Activated B cell treated with CpG ODN at 0.5 μM for 24 hours (primary cell): ENCODE results near the gene TMEM141. TPM values are rescaled to one million over a fixed set of nuclear protein-coding genes. Genes with fewer than 3 reads are reported as not detected.
"Not testable (repeated sequence)": the region's sequence is repeated elsewhere in the genome, so short reads cannot be mapped to it uniquely, and the experiment has no call there.

ENCODE experiments used
- ATAC-seq: fragments of 200-7000 bp; cut with Tn5 transposase; one replicate; pipeline ENCODE4 v1.10.0; 2021; ENCODE audit warnings: low read depth, mild to moderate bottlenecking, moderate library complexity
- CTCF ChIA-PET: fragments of 350-600 bp; sonication (Branson Sonifier 250); formaldehyde crosslinking; loops from one replicate; lab custom pipeline; 2021; ENCODE audit warnings: antibody characterized with exemption; lab: Charles Lee
- POLR2A ChIA-PET: fragments of 350-600 bp; sonication (Branson Sonifier 250); formaldehyde crosslinking; loops from one replicate; lab custom pipeline; 2021; ENCODE audit warnings: antibody characterized with exemption; lab: Charles Lee
- DNase-seq: peaks from one replicate; pipeline ENCODE4 v3.0.0; 2022
- H3K27ac Mint-ChIP-seq: one replicate; pipeline ENCODE4 v1.8.0; 2020; ENCODE audit warnings: mixed read lengths
- H3K27me3 Mint-ChIP-seq: one replicate; pipeline ENCODE4 v1.8.0; 2021; ENCODE audit warnings: mixed read lengths
- H3K36me3 Mint-ChIP-seq: one replicate; pipeline ENCODE4 v1.8.0; 2021; ENCODE audit warnings: low read depth, mixed read lengths
- H3K4me1 Mint-ChIP-seq: one replicate; pipeline ENCODE4 v1.8.0; 2021; ENCODE audit warnings: mixed read lengths
- H3K4me3 Mint-ChIP-seq: one replicate; pipeline ENCODE4 v1.8.0; 2020; ENCODE audit warnings: mild to moderate bottlenecking, mixed read lengths
- H3K9me3 Mint-ChIP-seq: one replicate; pipeline ENCODE4 v1.8.0; 2020; ENCODE audit warnings: mixed read lengths
- CTCF ChIP-seq: fragments of 200-600 bp; IDR thresholded peaks from one replicate; pipeline ENCODE4 v1.8.0; 2022; ENCODE audit warnings: antibody characterized with exemption, mild to moderate bottlenecking
- intact Hi-C: fragments of 100-400 bp; cut with micrococcal nuclease; formaldehyde crosslinking; loops from one replicate; pipeline ENCODE4 v1.15.1; 2024
- total RNA-seq: library from RNA; stranded (reverse); gene quantifications from 2 replicates; pipeline ENCODE4 v1.2.3, GENCODE V29; 2022

The TMEM141 gene
- total RNA-seq, 1 donor from 2014 or later: 34.9 TPM

GRCh38 chr9:136795000-136795348, 3.8 kb downstream of the TMEM141 start:
- no peak for DNase-seq
- H3K4me3 Mint-ChIP-seq: no peak overlapping the region
- CTCF ChIA-PET: no interaction called here
- ATAC-seq: no peak
- peaks cover 3% of the 10 kb centered on the region for H3K27me3 Mint-ChIP-seq
- no peak for TF ChIP-seq CTCF
- H3K36me3 Mint-ChIP-seq: peaks cover 5% of the 10 kb centered on the region
- H3K27ac Mint-ChIP-seq: no peak overlapping the region
- H3K9me3 Mint-ChIP-seq: no peaks in the 10 kb centered on the region
- H3K4me1 Mint-ChIP-seq: peaks cover 29% of the 10 kb centered on the region
- intact Hi-C loops: loop anchor here (10.0 kb wide), 1 partner anchor 760 kb away; the partner anchor contains the start of genes MRPL41 and PNPLA7
- POLR2A ChIA-PET: interaction anchor here (1.4 kb wide), 1 partner anchor 12 kb away, joined by 4 read pairs; the partner anchor contains the start of gene RABL6

GRCh38 chr9:136796238-136796774, 5.2 kb downstream of the TMEM141 start, which contains the start of gene CCDC183:
Gene CCDC183 (plus strand): TSS chr9:136796338. CDS start chr9:136796398, 60 bp downstream.
- CTCF ChIA-PET: no interaction called here
- Mint-ChIP-seq H3K9me3 (no peaks in the 10 kb centered on the region), H3K36me3 (peaks cover 5% of the 10 kb centered on the region), H3K4me3 (no peak within 1 kb of the TSS), H3K27me3 (peaks cover 3% of the 10 kb centered on the region), H3K27ac (no peak within 1 kb of the TSS), H3K4me1 (peaks cover 31% of the 10 kb centered on the region)
- ATAC-seq: no peak
- no peak for DNase-seq
- intact Hi-C loops: loop anchor here (10.0 kb wide), 1 partner anchor 758 kb away; the partner anchor contains the start of genes MRPL41 and PNPLA7
- TF ChIP-seq CTCF: no peak
- POLR2A ChIA-PET: interaction anchor here (1.3 kb wide), 1 partner anchor 11 kb away, joined by 4 read pairs; the partner anchor contains the start of gene RABL6

- H3K4me1 Mint-ChIP-seq: peaks cover 31% of the 10 kb centered on the region
- DNase-seq, H3K36me3 Mint-ChIP-seq, H3K4me3 Mint-ChIP-seq, H3K27me3 Mint-ChIP-seq, H3K9me3 Mint-ChIP-seq, H3K27ac Mint-ChIP-seq, CTCF ChIA-PET, ATAC-seq: not testable (repeated sequence)
- intact Hi-C loops: loop anchor here (10.0 kb wide), 1 partner anchor 758 kb away; the partner anchor contains the start of genes MRPL41 and PNPLA7
- POLR2A ChIA-PET: interaction anchor here (1.3 kb wide), 1 partner anchor 11 kb away, joined by 4 read pairs; the partner anchor contains the start of gene RABL6
Measured at GRCh38 chr9:136796775-136797347, 5.7 kb downstream of the TMEM141 start.

GRCh38 chr9:136798708-136799078, 7.5 kb downstream of the TMEM141 start:
- DNase-seq (no peak), ATAC-seq (no peak)
- TF ChIP-seq CTCF: no peak
- H3K36me3 Mint-ChIP-seq: no peaks in the 10 kb centered on the region
- no peaks in the 10 kb centered on the region for H3K9me3 Mint-ChIP-seq
- intact Hi-C loops: loop anchor here (10.0 kb wide), 1 partner anchor 756 kb away; the partner anchor contains the start of genes MRPL41 and PNPLA7
- POLR2A ChIA-PET: interaction anchor here (1.1 to 1.9 kb wide), 2 partner anchors 8 to 194 kb away, joined by 3 to 4 read pairs; partner anchors contain the start of gene PAXX
- CTCF ChIA-PET: interaction anchor here (0.9 kb wide), 1 partner anchor 11 kb away, joined by 3 read pairs; no protein-coding TSS in a partner anchor
- H3K4me3 Mint-ChIP-seq: no peak overlapping the region
- H3K4me1 Mint-ChIP-seq: peaks cover 28% of the 10 kb centered on the region
- no peak overlapping the region for H3K27ac Mint-ChIP-seq
- H3K27me3 Mint-ChIP-seq: peaks cover 3% of the 10 kb centered on the region

- ATAC-seq (no peak), DNase-seq (no peak)
- ChIA-PET CTCF (interaction anchor here (0.9 kb wide), 1 partner anchor 12 kb away, joined by 3 read pairs; no protein-coding TSS in a partner anchor), POLR2A (interaction anchor here (0.6 to 1.9 kb wide), 8 partner anchors 8 to 193 kb away, joined by 3 to 7 read pairs (median 4); partner anchors contain the start of gene PAXX)
- intact Hi-C loops: loop anchor here (10.0 kb wide), 1 partner anchor 756 kb away; the partner anchor contains the start of genes MRPL41 and PNPLA7
- Mint-ChIP-seq H3K4me1 (peaks cover 28% of the 10 kb centered on the region), H3K27me3 (peaks cover 3% of the 10 kb centered on the region), H3K4me3 (no peak overlapping the region), H3K27ac (no peak overlapping the region), H3K9me3 (no peaks in the 10 kb centered on the region), H3K36me3 (peaks cover 4% of the 10 kb centered on the region)
- no peak for TF ChIP-seq CTCF
Measured at GRCh38 chr9:136799079-136799853, 8.1 kb downstream of the TMEM141 start.
